Progenitor cell of endocrine pancreas (in vitro differentiated cells): ENCODE measurements around the gene ANKS1A. TPM values are rescaled to one million over a fixed set of nuclear protein-coding genes. Genes with fewer than 3 reads are reported as not detected.

Experiments used
- DNase-seq: peaks from one replicate; pipeline ENCODE4 v3.0.0; 2021; ENCODE audit warnings: low spot score; ENCODE audit not compliant: unreplicated experiment
- H3K27ac Mint-ChIP-seq: 2 replicates; pipeline ENCODE4 v1.8.0; 2021; ENCODE audit warnings: mild to moderate bottlenecking, moderate library complexity, mixed read lengths
- H3K27me3 Mint-ChIP-seq: 2 replicates; pipeline ENCODE4 v1.8.0; 2021; ENCODE audit warnings: mixed read lengths
- H3K36me3 Mint-ChIP-seq: 2 replicates; pipeline ENCODE4 v1.8.0; 2022; ENCODE audit warnings: mixed read lengths; ENCODE audit not compliant: insufficient read depth
- H3K4me1 Mint-ChIP-seq: 2 replicates; pipeline ENCODE4 v1.8.0; 2021; ENCODE audit warnings: low read depth, mixed read lengths
- H3K4me3 Mint-ChIP-seq: 2 replicates; pipeline ENCODE4 v1.8.0; 2021; ENCODE audit warnings: low read depth, mild to moderate bottlenecking, moderate library complexity, mixed read lengths
- H3K9me3 Mint-ChIP-seq: 2 replicates; pipeline ENCODE4 v1.8.0; 2021; ENCODE audit warnings: low read depth, mixed read lengths
- CTCF ChIP-seq: fragments of 200-600 bp; sonication (generic); IDR thresholded peaks from one replicate; pipeline ENCODE4 v1.5.0; 2021; ENCODE audit warnings: antibody characterized with exemption, mild to moderate bottlenecking; ENCODE audit not compliant: unreplicated experiment
- total RNA-seq: library from RNA; stranded (reverse); gene quantifications from 2 replicates; pipeline ENCODE4 v1.2.1, GENCODE V29; 2021

Gene ANKS1A
- total RNA-seq, 1 donor from 2014 or later: 36.4 TPM

- TF ChIP-seq CTCF: no peak
- H3K4me1 Mint-ChIP-seq: no peaks in the 10 kb centered on the region
- H3K27me3 Mint-ChIP-seq: no peaks in the 10 kb centered on the region
- H3K27ac Mint-ChIP-seq: no peak overlapping the region
- H3K4me3 Mint-ChIP-seq: no peak overlapping the region
- H3K36me3 Mint-ChIP-seq: peaks cover 3% of the 10 kb centered on the region
- no peak for DNase-seq
- H3K9me3 Mint-ChIP-seq: no peaks in the 10 kb centered on the region
These were observed 84.6 kb downstream of the ANKS1A start for GRCh38 chr6:34973547-34974248.

- no peak for DNase-seq
- H3K4me3 Mint-ChIP-seq: no peak overlapping the region
- TF ChIP-seq CTCF: no peak
- H3K9me3 Mint-ChIP-seq: no peaks in the 10 kb centered on the region
- no peaks in the 10 kb centered on the region for H3K27me3 Mint-ChIP-seq
- H3K36me3 Mint-ChIP-seq: peaks cover 3% of the 10 kb centered on the region
- no peaks in the 10 kb centered on the region for H3K4me1 Mint-ChIP-seq
- no peak overlapping the region for H3K27ac Mint-ChIP-seq
These were observed 85.2 kb downstream of the ANKS1A start for GRCh38 chr6:34974249-34974642.

- DNase-seq: no peak
- no peaks in the 10 kb centered on the region for H3K9me3 Mint-ChIP-seq
- no peaks in the 10 kb centered on the region for H3K4me1 Mint-ChIP-seq
- H3K36me3 Mint-ChIP-seq: no peaks in the 10 kb centered on the region
- no peak for TF ChIP-seq CTCF
- no peaks in the 10 kb centered on the region for H3K27me3 Mint-ChIP-seq
- no peak overlapping the region for H3K4me3 Mint-ChIP-seq
- no peak overlapping the region for H3K27ac Mint-ChIP-seq
These were observed 87.2 kb downstream of the ANKS1A start for GRCh38 chr6:34976239-34976638.

- H3K9me3 Mint-ChIP-seq: no peaks in the 10 kb centered on the region
- no peak for TF ChIP-seq CTCF
- DNase-seq: no peak
- peaks cover 3% of the 10 kb centered on the region for H3K36me3 Mint-ChIP-seq
- H3K27me3 Mint-ChIP-seq: no peaks in the 10 kb centered on the region
- H3K4me3 Mint-ChIP-seq: no peak overlapping the region
- H3K27ac Mint-ChIP-seq: no peak overlapping the region
- no peaks in the 10 kb centered on the region for H3K4me1 Mint-ChIP-seq
These were observed 90.2 kb downstream of the ANKS1A start for GRCh38 chr6:34979218-34979617.

GRCh38 chr6:34979994-34980393 is 90.9 kb downstream of the ANKS1A start:
- TF ChIP-seq CTCF: no peak
- Mint-ChIP-seq H3K4me3 (no peak overlapping the region), H3K27me3 (no peaks in the 10 kb centered on the region), H3K9me3 (no peaks in the 10 kb centered on the region), H3K36me3 (peaks cover 3% of the 10 kb centered on the region), H3K4me1 (no peaks in the 10 kb centered on the region), H3K27ac (no peak overlapping the region)
- DNase-seq: no peak
